Liver (tissue), 9 donors: ENCODE measurements around the gene MC4R. TPM values are rescaled to one million over a fixed set of nuclear protein-coding genes. Genes with fewer than 3 reads are reported as not detected.

Experiments
- DNase-seq: peaks from one replicate; pipeline ENCODE4 v3.0.0-alpha.2; 2017; ENCODE audit warnings: low spot score
- H3K27ac ChIP-seq, 2 donors: one replicate each; pipeline ENCODE4 v1.7.0; 2013; ENCODE audit warnings: inconsistent platforms in 2 of 2, low read length in 2 of 2, control low read depth in 1 of 2, low read depth in 1 of 2, mild to moderate bottlenecking in 1 of 2
- H3K27me3 ChIP-seq, 4 donors: one replicate each; pipeline versions ENCODE4 v1.6.1 to v1.7.0; 2013; ENCODE audit warnings: low read length in 3 of 4, inconsistent platforms in 1 of 4, mild to moderate bottlenecking in 1 of 4, moderate library complexity in 1 of 4; ENCODE audit not compliant: control insufficient read depth in 4 of 4, insufficient read depth in 4 of 4
- H3K36me3 ChIP-seq, 4 donors: one replicate each; pipeline versions ENCODE4 v1.6.1 to v1.7.0; 2013; ENCODE audit warnings: low read length in 3 of 4, mild to moderate bottlenecking in 3 of 4, low read depth in 1 of 4, moderate library complexity in 1 of 4; ENCODE audit not compliant: control insufficient read depth in 4 of 4, insufficient read depth in 3 of 4
- H3K4me1 ChIP-seq, 4 donors: one replicate each; pipeline versions ENCODE4 v1.6.1 to v1.7.0; 2013; ENCODE audit warnings: low read length in 3 of 4, mild to moderate bottlenecking in 3 of 4, moderate library complexity in 1 of 4; ENCODE audit not compliant: control insufficient read depth in 4 of 4, insufficient read depth in 4 of 4
- H3K4me3 ChIP-seq, 3 donors: one replicate each; pipeline versions ENCODE4 v1.6.1 to v1.7.0; 2013; ENCODE audit warnings: low read length in 3 of 3, control low read depth in 1 of 3, low read depth in 1 of 3, mild to moderate bottlenecking in 1 of 3
- H3K9ac ChIP-seq, 2 donors: one replicate each; pipeline ENCODE4 v1.7.0; 2013; ENCODE audit warnings: low read length in 2 of 2, mild to moderate bottlenecking in 2 of 2, moderate library complexity in 2 of 2, control low read depth in 1 of 2, low read depth in 1 of 2
- H3K9me3 ChIP-seq, 4 donors: one replicate each; pipeline versions ENCODE4 v1.6.1 to v1.7.0; 2013; ENCODE audit warnings: low read length in 3 of 4; ENCODE audit not compliant: control insufficient read depth in 4 of 4
- ATF3 ChIP-seq: IDR thresholded peaks from 2 replicates; pipeline ENCODE4 v1.6.1; 2016; ENCODE audit warnings: antibody characterized with exemption
- CTCF ChIP-seq: fragments of 150-350 bp; IDR thresholded peaks from 2 replicates; pipeline ENCODE4 v1.5.1; 2017; ENCODE audit warnings: improper control_type of control experiment, low read depth, low read length; ENCODE audit not compliant: missing input control
- FOXA2 ChIP-seq: IDR thresholded peaks from 2 replicates; pipeline ENCODE4 v1.6.1; 2016; ENCODE audit warnings: antibody characterized with exemption
- GABPA ChIP-seq, 2 donors: IDR thresholded peaks in 1 of 2; conservative IDR thresholded peaks in 1 of 2; 2 replicates each; pipeline ENCODE4 v1.6.1; 2016; ENCODE audit warnings: antibody characterized with exemption in 2 of 2, mild to moderate bottlenecking in 1 of 2, moderate library complexity in 1 of 2
- HNF4A ChIP-seq, 2 donors: conservative IDR thresholded peaks; 2 replicates each; pipeline ENCODE4 v1.6.1; 2016; ENCODE audit warnings: antibody characterized with exemption in 2 of 2, mild to moderate bottlenecking in 2 of 2
- NR2F2 ChIP-seq: IDR thresholded peaks from 2 replicates; pipeline ENCODE4 v1.6.1; 2016; ENCODE audit warnings: antibody characterized with exemption
- REST ChIP-seq: IDR thresholded peaks from 2 replicates; pipeline ENCODE4 v1.6.1; 2016; ENCODE audit warnings: antibody characterized with exemption, mild to moderate bottlenecking
- SP1 ChIP-seq: IDR thresholded peaks from 2 replicates; pipeline ENCODE4 v1.6.1; 2018; ENCODE audit warnings: antibody characterized with exemption, mild to moderate bottlenecking
- TAF1 ChIP-seq: conservative IDR thresholded peaks from 2 replicates; pipeline ENCODE4 v1.6.1; 2016; ENCODE audit warnings: antibody characterized with exemption, mild to moderate bottlenecking
- YY1 ChIP-seq: IDR thresholded peaks from 2 replicates; pipeline ENCODE4 v1.6.1; 2016; ENCODE audit warnings: antibody characterized with exemption, mild to moderate bottlenecking
- WGBS: extraction: QIAGEN DNeasy Blood & Tissue Kit; methylation state at CpG from one replicate; pipeline ENCODE4 v1.1.7; 2013; 5-methylcytosine and 5-hydroxymethylcytosine counted together
- polyA plus RNA-seq, 2 donors: library from polyadenylated mRNA; stranded (reverse) in 1 of 2; unstranded in 1 of 2; fragments of 200-250 nt in 1 of 2; fragments of >200 nt in 1 of 2; fragmentation: Nextera tagmentation in 1 of 2; extraction: Ambion mirVana in 1 of 2; gene quantifications; one replicate each; pipeline versions ENCODE4 v1.2.1 to v1.2.3, GENCODE V29; 2013 to 2015
- total RNA-seq, 2 donors: library from RNA; depleted of rRNA; stranded (reverse); fragments of >200 nt; gene quantifications; one replicate each; pipeline ENCODE4 v1.2.3, GENCODE V29; 2014
- donor health status: healthy.
- donor health status: healthy.
- donor health status: healthy.
- donor health status: healthy.
- donor health status: healthy.

MC4R gene
- total and polyA plus RNA-seq, 4 donors, result not detected

- H3K9me3 ChIP-seq, result no peaks in the 10 kb centered on the region
- TF ChIP-seq FOXA2 (peak; percentile 34), ATF3 (no peak), TAF1 (no peak), CTCF (no peak), SP1 (no peak), YY1 (no peak), NR2F2 (no peak), GABPA (IDR thresholded peaks at IDR 0.05 in 1 of 2, conservative IDR thresholded peaks at IDR 0.05 in 1 of 2) (no peak)
- no peaks in the 10 kb centered on the region for H3K36me3 ChIP-seq
- H3K4me3 ChIP-seq, result no peak overlapping the region
- no peak overlapping the region for H3K9ac ChIP-seq
- WGBS, result 26% methylated on average over 2 of the region's 2 CpGs
- H3K27ac ChIP-seq, result no peak overlapping the region
- no peak for DNase-seq
- H3K27me3 ChIP-seq, result peaks cover 0 to 2% (median 0%) of the 10 kb centered on the region in 4 donors
- no peaks in the 10 kb centered on the region for H3K4me1 ChIP-seq
Observed at GRCh38 chr18:60377778-60378469, 5.3 kb upstream of the MC4R start.

- Histone ChIP-seq H3K36me3 (no peaks in the 10 kb centered on the region), H3K27me3 (no peaks in the 10 kb centered on the region), H3K9me3 (no peaks in the 10 kb centered on the region), H3K27ac (no peak overlapping the region), H3K4me3 (no peak overlapping the region), H3K9ac (no peak overlapping the region), H3K4me1 (no peaks in the 10 kb centered on the region)
- 45% methylated on average over 4 of the region's 4 CpGs for WGBS
- no peak for TF ChIP-seq CTCF
- TF ChIP-seq HNF4A (conservative IDR thresholded peaks at IDR 0.05), result no peak
- TF ChIP-seq REST, result no peak
- no peak for TF ChIP-seq ATF3
- TF ChIP-seq FOXA2, result no peak
- DNase-seq, result no peak
Observed at GRCh38 chr18:60372132-60372531, 443 bp downstream of the MC4R start.
